Astrocyte of the spinal cord (primary cell): ENCODE data around the gene RNF5.
"Not testable (repeated sequence)": the region's sequence is repeated elsewhere in the genome, so short reads cannot be mapped to it uniquely, and the experiment has no call there.

Source experiments
- DNase-seq: peaks from one replicate; pipeline ENCODE4 v3.0.0; 2011; ENCODE audit warnings: low read depth, low spot score
- H3K4me3 ChIP-seq: 2 replicates; pipeline ENCODE4 v1.5.1; 2011; ENCODE audit warnings: low read depth, mild to moderate bottlenecking, low read length, moderate library complexity
- CTCF ChIP-seq: IDR thresholded peaks from 2 replicates; pipeline ENCODE4 v1.5.1; 2012; ENCODE audit warnings: low read depth, mild to moderate bottlenecking, low read length, inconsistent platforms
- in situ Hi-C: cut with HindIII; loops from 2 replicates; pipeline ENCODE4 v1.10.0; 2017; ENCODE audit warnings: low sequenced_read_pairs

Gene RNF5

GRCh38 chr6:32187009-32187709 is 9.0 kb downstream of the RNF5 start:
- in situ Hi-C loops, result no loop called here
- TF ChIP-seq CTCF, result no peak
- DNase-seq, result no peak
- H3K4me3 ChIP-seq, result no peak overlapping the region

GRCh38 chr6:32187725-32188380 is 9.6 kb downstream of the RNF5 start:
- in situ Hi-C loops, DNase-seq, H3K4me3 ChIP-seq: not testable (repeated sequence)

- H3K4me3 ChIP-seq, result peak overlapping the region; percentile 76
- no peak for DNase-seq
- TF ChIP-seq CTCF, result no peak
- in situ Hi-C loops, result no loop called here
Measured at GRCh38 chr6:32188381-32189068, 10.3 kb downstream of the RNF5 start.

- TF ChIP-seq CTCF, result no peak
- in situ Hi-C loops, result no loop called here
- peak overlapping the region; percentile 76 for H3K4me3 ChIP-seq
- no peak for DNase-seq
Measured at GRCh38 chr6:32189069-32189741, 11.0 kb downstream of the RNF5 start.

- H3K4me3 ChIP-seq, result peak overlapping the region; percentile 76
- in situ Hi-C loops, result no loop called here
- no peak for DNase-seq
- TF ChIP-seq CTCF, result no peak
Measured at GRCh38 chr6:32189742-32190053, 11.5 kb downstream of the RNF5 start.

GRCh38 chr6:32190054-32190851 is 12.0 kb downstream of the RNF5 start, which contains the start of gene PBX2:
PBX2 (minus strand) TSS chr6:32190202; CDS start chr6:32189915, 287 bp downstream.
- peak within 1 kb of the TSS; percentile 76 for H3K4me3 ChIP-seq
- peak; percentile 93 for DNase-seq
- in situ Hi-C loops, result no loop called here
- no peak for TF ChIP-seq CTCF
